Fibroblast of upper back skin (primary cell): ENCODE data around the gene DECR2.
"Not testable (repeated sequence)": the region's sequence is repeated elsewhere in the genome, so short reads cannot be mapped to it uniquely, and the experiment has no call there.

Experiments
- DNase-seq: peaks from one replicate; pipeline ENCODE4 v3.0.0-alpha.2; 2013

The DECR2 gene

DNA sequence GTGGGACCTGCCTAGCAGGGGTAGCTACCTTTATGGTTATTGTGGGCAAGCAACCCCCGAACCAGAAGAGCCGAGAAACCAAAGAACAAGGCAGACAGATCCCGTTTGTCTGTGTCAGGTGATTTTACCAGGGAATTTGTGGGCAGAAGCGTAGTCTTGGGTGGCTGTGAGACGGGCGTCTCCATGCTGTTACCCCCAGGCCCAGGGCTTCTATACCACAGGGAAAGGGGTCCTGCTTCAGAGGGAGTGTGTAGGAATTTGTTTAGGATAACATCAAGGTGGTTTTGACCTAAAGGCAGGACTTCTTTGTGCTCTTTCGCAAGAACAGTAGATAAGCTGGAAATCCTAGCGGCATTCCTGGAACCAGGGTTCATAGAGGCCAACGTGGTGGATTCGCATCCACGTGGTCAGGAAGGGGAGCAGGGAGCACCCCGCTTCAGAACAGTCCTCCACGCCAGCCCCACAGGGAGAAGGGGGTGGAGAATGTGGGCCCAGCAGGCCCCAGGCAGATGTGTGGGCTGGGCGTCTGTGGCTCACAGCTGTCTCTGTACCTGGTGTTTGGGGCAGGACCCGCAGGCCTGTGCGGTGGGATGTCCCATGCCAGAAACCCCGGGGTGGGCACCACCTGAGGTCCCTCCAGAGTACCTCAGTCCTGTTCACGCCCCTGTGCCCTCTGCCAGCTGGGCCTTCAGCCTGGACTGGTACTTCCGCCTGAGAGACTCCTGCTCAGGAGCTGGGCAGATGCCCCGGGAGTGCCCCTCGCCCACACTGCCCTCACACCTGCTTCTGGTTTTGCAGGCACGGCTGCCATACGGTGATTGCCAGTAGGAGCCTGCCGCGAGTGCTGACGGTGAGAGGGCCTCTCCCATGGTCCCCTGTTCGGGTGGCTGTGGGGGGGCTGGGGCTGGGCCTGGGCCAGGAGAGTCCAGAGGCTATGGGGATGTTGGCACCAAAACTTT is 4.1 kb downstream of the DECR2 start:
- no peak for DNase-seq

GRCh38 chr16:407253-407652 is 5.6 kb downstream of the DECR2 start:
- DNase-seq: no peak

- no peak for DNase-seq
Measured at GRCh38 chr16:410516-411178, 9.0 kb downstream of the DECR2 start.

DNA sequence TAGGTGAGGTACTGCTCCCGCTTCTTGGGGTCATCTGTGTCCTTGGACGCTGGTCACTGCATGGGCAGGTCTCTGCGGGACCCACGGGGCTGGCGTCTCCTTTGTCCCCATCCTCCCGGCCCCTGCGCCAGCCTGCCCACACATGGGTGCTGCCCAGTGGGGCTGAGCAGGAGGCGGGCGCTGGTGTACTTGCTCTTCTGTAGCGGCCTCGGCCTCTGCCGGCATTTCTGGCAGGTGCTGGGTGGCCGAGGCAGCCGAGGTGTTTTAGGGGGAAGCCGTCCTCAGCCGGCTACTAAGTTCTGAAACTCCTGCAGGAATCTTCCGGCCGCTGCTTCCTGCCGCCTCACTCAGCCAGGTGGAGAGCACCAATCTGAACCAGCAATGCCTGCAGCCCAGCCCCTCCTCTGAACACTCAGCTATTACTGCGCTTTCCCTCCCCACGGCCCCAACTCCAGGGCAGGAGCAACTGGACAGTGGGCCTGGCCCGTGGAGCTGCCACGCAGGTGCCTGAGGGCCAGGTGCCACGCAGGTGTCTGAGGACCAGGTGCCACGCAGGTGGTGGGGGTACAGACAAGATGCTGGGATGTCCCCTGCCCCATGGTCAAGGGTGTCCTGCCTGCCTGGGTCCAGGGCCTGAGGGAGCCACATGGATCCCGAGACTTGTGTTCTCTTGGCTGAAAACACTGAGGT is 10.0 kb downstream of the DECR2 start:
- no peak for DNase-seq

- no peak for DNase-seq
Measured at GRCh38 chr16:414395-415169, 12.9 kb downstream of the DECR2 start.

GRCh38 chr16:415170-415498 is 13.4 kb downstream of the DECR2 start:
- not testable (repeated sequence) for DNase-seq

DNA sequence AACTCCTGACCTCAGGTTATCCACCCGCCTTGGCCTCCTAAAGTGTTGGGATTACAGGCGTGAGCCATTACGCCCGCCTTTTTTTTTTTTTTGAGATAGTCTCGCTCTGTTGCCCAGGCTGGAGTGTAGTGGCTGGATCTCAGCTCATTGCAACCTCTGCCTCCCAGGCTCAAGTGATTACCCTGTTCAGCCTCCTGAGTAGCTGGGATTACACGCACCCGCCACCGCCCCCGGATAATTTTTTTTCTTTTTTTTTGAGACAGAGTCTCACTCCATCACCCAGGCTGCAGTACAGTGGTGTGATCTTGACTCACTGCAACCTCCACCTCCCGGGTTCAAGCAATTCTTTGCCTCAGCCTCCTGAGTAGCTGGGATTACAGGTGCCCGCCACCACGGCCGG is 20.5 kb downstream of the DECR2 start:
- DNase-seq: not testable (repeated sequence)

DNA sequence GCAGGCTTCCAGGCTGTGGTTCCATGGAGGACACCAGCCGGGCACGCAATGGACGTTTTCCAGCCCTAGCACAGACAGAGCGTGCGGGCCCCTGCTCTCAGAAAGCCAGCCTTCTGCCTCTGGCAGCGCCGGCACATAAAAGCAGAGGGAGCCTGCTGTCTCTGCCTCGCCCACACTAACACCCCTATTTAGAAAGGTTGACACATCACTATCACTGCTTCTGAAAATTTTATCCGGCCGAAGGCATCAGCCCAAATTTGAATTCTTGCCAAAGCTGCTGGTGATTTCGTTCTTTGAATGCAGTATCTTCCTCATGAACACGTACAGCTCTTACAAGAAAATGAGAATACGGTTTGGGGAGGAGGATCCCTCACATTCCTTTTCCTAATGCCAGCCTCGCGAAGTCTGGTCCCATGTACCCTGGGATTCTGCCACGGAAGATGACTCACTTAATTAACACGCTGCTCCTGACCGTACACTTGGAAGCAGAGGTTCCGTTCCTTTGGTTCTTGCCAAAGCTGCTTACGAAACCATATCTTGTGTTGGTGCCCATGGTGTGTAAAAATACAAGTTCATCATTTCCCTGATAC is 22.4 kb downstream of the DECR2 start:
- DNase-seq: peak; percentile 93

DNA sequence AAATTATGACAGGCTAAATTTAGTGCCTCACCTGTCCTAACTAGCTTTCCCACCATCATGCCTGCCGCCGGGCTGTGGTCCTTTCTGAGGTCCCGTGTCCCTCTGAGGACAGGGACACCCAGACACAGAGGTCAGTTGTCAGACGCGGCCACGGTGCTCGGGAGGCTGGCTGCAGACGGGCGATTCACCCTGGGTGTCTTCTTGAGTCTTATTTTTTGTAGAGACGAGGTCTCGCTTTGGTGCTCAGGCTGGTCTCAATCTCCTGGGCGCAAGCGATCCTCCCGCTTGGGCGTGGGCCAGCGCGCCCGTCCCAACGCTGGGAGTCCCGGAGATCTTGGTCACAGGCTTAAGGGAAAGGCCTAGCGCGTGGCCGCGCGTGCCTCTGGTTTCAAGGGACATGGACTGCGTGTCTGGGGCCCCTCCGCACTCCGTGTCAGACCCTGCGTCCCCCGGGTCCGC is 23.0 kb downstream of the DECR2 start:
- no peak for DNase-seq

DNA sequence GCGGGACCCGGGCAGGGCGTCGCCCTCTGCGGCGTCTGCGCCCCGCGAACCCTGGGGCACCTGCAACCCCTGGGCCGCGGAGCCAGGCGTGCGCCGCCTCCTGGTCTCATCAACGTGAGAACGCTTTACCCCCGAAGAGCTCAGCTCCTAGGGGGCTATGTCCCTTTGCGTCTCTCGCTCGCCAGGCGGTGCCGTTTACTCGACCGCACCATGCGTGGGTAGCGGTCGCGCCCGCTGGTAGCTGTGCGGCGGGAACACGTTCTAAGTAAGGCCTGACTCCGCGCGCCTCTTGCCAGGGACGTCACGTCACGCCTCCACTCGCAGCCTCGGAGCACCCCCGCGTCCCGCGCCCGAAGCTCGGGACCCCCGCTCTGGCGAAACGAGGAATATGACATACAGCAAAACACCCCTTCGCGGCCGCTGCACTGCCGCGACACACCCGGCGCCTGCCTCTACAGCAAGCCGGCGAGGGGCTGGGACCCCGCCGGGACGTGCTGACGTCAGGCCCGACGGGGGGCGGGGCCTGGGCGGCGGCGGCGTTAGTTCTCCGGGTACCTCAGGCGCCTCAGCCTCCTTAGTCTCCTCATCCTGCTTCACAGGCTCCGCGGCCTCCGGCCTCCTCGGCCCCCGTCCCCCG is 23.5 kb downstream of the DECR2 start, which contains the start of gene RAB11FIP3:
RAB11FIP3 (plus strand) TSS at position 568 of the 637 bp plus-strand sequence. CDS start 358 bp downstream, outside the sequence.
- DNase-seq: peak; percentile 76

DNA sequence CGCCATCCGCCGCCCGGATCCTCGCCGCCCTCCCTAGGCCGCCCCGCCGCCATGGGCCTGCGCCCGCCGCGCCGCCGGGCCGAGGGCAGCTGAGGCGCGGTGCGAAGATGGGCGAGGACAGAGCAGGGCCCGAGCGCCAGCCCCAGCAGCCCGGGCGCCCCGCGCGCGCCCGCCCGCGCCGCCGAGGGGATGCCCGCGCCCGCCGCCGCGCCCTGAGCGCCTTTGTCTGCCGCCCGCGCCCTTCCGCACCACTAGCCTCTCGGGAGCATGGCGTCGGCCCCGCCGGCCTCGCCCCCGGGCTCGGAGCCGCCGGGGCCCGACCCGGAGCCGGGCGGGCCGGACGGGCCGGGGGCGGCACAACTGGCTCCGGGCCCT is 24.0 kb downstream of the DECR2 start:
- no peak for DNase-seq

GRCh38 chr16:426115-426905 is 24.6 kb downstream of the DECR2 start:
- DNase-seq: no peak

GRCh38 chr16:426906-427249 is 25.2 kb downstream of the DECR2 start:
- no peak for DNase-seq

GRCh38 chr16:427250-427649 is 25.6 kb downstream of the DECR2 start:
- no peak for DNase-seq

DNA sequence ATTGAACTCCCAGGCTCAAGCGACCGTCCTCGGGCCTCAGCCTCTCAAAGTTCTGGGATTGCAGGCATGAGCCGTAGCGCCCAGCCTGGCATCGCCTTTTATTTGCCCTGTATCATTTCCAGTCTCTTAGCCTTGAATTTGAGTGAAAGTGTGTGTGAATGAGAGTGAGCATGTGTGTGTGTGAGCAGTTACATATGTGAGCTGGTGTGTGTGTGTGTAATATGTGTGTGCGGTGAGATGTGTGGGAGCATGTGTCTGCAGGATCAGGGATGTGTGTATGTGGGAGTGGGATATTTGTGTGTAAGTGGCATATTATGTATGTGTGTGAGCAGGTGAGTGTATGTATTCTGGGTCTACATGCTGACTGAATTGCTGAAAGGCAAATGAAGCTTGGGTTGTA is 29.2 kb downstream of the DECR2 start:
- no peak for DNase-seq

DNA sequence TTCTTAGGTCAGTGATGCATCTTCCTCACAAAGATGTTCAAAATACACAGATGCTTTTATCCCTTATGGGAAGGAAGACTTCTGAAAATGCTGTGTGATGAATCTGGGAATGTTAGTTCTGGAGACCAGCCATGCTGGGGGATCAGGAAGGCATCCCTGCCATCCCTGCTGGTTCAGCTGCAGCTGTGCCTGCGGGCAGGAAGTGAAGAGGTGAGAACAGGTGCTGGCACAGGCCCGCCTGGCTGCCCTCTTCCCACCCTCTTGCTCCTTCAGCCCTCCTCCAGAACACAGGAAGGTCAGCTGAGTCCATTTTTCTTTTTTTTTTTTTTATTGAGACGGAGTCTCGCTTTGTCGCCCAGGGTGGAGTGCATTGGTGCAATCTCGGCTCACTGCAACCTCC is 38.9 kb downstream of the DECR2 start:
- DNase-seq: no peak

- DNase-seq: no peak
Measured at GRCh38 chr16:441447-441846, 39.8 kb downstream of the DECR2 start.

GRCh38 chr16:442976-443375 is 41.3 kb downstream of the DECR2 start:
- no peak for DNase-seq

DNA sequence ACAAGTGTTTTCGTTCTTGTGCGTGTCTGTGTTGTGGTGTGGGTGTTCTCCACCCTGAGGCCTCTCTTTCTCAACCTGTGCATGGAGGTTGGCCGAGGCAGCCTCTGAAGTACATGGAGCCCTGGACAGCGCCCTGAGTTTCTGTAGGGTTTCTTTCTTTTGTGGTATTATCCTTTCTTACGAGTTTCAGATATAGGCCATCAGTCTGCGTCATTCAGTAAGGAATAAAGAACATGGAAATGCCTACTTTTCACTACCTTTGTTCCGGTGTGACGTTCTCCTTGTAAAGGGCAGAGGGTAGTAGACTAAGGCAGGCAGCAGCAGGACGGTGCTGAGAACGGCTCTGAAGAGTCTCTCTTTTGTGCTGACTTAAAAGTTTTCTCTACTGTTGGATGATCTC is 42.3 kb downstream of the DECR2 start:
- DNase-seq: no peak

GRCh38 chr16:445566-445965 is 43.9 kb downstream of the DECR2 start:
- DNase-seq: no peak

DNA sequence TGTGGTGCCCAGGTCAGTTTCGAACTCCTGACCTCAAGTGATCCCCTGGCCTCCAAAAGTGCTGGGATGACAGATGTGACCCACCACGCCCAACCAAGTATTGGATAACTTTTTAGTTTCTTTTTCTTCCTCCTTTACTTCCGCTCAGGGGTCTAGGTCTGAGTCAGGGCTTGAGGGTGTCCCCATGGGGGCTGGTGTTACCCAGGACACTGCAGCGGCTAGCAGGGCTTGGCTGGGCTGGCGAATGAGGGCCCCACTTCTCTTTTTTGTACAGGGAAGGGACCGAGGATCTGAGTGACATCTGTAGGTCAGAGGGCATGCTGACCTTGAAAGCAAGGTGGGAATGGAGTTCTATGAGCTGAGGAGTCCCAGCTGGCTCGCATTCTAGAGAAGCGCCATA is 48.7 kb downstream of the DECR2 start:
- no peak for DNase-seq
